Measurements from ENCODE around the gene DNAJB6.

DNA sequence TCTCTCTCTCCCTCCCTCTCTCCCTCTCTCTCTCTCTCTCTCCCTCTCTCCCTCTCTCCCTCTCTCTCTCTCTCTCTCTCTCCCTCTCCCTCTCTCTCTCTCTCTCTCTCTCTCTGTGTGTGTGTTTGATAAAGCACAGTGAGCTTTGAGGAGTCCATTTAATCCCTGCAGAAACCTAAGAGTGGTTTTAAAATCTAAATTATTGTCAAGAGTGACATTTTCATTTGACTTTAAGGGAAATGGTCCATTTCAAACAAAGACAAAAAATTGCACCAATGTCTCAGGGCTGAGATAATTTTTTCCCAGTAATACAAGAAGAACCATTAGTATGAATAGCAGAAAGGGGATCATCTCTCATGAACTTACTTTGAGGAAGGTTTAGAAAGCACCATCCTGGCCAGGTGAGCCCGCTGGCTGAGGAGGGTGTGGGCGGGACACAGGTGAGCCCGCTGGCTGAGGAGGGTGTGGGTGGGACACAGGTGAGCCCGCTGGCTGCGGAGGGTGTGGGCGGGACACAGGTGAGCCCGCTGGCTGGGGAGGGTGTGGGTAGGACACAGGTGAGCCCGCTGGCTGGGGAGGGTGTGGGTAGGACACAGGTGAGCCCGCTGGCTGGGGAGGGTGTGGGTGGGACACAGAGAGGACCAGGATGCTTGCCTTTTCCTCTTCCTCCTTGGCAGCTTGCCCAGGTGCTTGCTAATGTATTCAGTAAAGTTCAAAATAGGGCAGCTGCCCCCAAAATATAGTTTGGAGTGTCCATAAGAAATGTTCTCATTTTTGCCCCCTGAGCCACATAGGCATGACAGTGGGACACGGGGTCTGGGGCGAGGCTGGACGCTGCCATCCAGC lies 125.0 kb downstream of the DNAJB6 start:
- TF ChIP-seq, protein P1, sequence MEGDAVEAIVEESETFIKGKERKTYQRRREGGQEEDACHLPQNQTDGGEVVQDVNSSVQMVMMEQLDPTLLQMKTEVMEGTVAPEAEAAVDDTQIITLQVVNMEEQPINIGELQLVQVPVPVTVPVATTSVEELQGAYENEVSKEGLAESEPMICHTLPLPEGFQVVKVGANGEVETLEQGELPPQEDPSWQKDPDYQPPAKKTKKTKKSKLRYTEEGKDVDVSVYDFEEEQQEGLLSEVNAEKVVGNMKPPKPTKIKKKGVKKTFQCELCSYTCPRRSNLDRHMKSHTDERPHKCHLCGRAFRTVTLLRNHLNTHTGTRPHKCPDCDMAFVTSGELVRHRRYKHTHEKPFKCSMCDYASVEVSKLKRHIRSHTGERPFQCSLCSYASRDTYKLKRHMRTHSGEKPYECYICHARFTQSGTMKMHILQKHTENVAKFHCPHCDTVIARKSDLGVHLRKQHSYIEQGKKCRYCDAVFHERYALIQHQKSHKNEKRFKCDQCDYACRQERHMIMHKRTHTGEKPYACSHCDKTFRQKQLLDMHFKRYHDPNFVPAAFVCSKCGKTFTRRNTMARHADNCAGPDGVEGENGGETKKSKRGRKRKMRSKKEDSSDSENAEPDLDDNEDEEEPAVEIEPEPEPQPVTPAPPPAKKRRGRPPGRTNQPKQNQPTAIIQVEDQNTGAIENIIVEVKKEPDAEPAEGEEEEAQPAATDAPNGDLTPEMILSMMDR (IDR thresholded peaks at IDR 0.05), result no peak
- no peak for TF ChIP-seq ZFX (IDR thresholded peaks at IDR 0.05; ENCODE audit: borderline replicate concordance)

Data from 22Rv1 (cell line).